Ascending aorta (tissue), 2 donors: ENCODE data around the gene PACS2. TPM values are rescaled to one million over a fixed set of nuclear protein-coding genes. Genes with fewer than 3 reads are reported as not detected.
"Not testable (repeated sequence)": the region's sequence is repeated elsewhere in the genome, so short reads cannot be mapped to it uniquely, and the experiment has no call there.

Source experiments
- DNase-seq, 2 donors: peaks; one replicate each; pipeline ENCODE4 v3.0.0-alpha.2; 2019; ENCODE audit warnings: low spot score in 2 of 2
- H3K27ac ChIP-seq, 2 donors: fragments of 200-600 bp; sonication (generic); one replicate each; pipeline ENCODE4 v1.5.1; 2016 to 2017; ENCODE audit warnings: mild to moderate bottlenecking in 1 of 2
- H3K27me3 ChIP-seq: fragments of 200-600 bp; sonication (generic); one replicate; pipeline ENCODE4 v1.5.1; 2017
- H3K36me3 ChIP-seq, 2 donors: fragments of 200-600 bp; sonication (generic); one replicate each; pipeline ENCODE4 v1.5.1; 2016
- H3K4me1 ChIP-seq, 2 donors: fragments of 200-600 bp; sonication (generic); one replicate each; pipeline ENCODE4 v1.5.1; 2016 to 2017; ENCODE audit warnings: mild to moderate bottlenecking in 1 of 2
- H3K4me3 ChIP-seq, 2 donors: fragments of 200-600 bp; sonication (generic); one replicate each; pipeline ENCODE4 v1.5.1; 2016 to 2017; ENCODE audit warnings: mild to moderate bottlenecking in 1 of 2
- H3K9me3 ChIP-seq, 2 donors: fragments of 200-600 bp; sonication (generic); one replicate each; pipeline ENCODE4 v1.5.1; 2016
- CTCF ChIP-seq, 3 experiments: fragments of 200-600 bp in 2 of 3; fragments of 450-650 bp in 1 of 3; sonication (generic) in 2 of 3; IDR thresholded peaks; one replicate each; pipeline ENCODE4 v1.5.1; 2016 to 2019; ENCODE audit warnings: antibody characterized with exemption in 3 of 3, mild to moderate bottlenecking in 1 of 3, moderate library complexity in 1 of 3
- intact Hi-C: fragments of 100-400 bp; cut with DNase I; formaldehyde crosslinking; loops from one replicate; pipeline ENCODE4 v1.15.1; 2023
- total RNA-seq: library from RNA; depleted of rRNA; stranded (reverse); fragments of >200 nt; gene quantifications from one replicate; pipeline ENCODE4 v1.1.0, GENCODE V29; 2016

The PACS2 gene
- total RNA-seq, 1 donor from 2014 or later, result 153 TPM

- Histone ChIP-seq H3K36me3 (no peaks in the 10 kb centered on the region), H3K9me3 (no peaks in the 10 kb centered on the region), H3K4me3 (no peak overlapping the region), H3K27ac (no peak overlapping the region), H3K4me1 (peaks cover 0 to 6% of the 10 kb centered on the region in 2 donors), H3K27me3 (no peaks in the 10 kb centered on the region)
- intact Hi-C loops, result no loop called here
- DNase-seq, result no peak
- TF ChIP-seq CTCF (IDR thresholded peaks at IDR 0.05), result no peak
Observed at GRCh38 chr14:105333020-105333490, 18.5 kb downstream of the PACS2 start.

- Histone ChIP-seq H3K9me3 (no peaks in the 10 kb centered on the region), H3K27me3 (no peaks in the 10 kb centered on the region), H3K4me3 (no peak overlapping the region), H3K27ac (no peak overlapping the region), H3K4me1 (peaks cover 0 to 6% of the 10 kb centered on the region in 2 donors), H3K36me3 (no peaks in the 10 kb centered on the region)
- intact Hi-C loops, result no loop called here
- no peak for DNase-seq
- TF ChIP-seq CTCF (IDR thresholded peaks at IDR 0.05), result no peak
Observed at GRCh38 chr14:105333613-105334364, 19.2 kb downstream of the PACS2 start.

- Histone ChIP-seq H3K4me3 (no peak overlapping the region), H3K4me1 (peaks cover 0 to 6% of the 10 kb centered on the region in 2 donors), H3K27ac (no peak overlapping the region), H3K27me3 (no peaks in the 10 kb centered on the region), H3K36me3 (no peaks in the 10 kb centered on the region), H3K9me3 (no peaks in the 10 kb centered on the region)
- TF ChIP-seq CTCF (IDR thresholded peaks at IDR 0.05), result no peak
- intact Hi-C loops, result no loop called here
- no peak for DNase-seq
Observed at GRCh38 chr14:105334383-105335230, 20.1 kb downstream of the PACS2 start.

GRCh38 chr14:105335231-105335542 lies 20.6 kb downstream of the PACS2 start:
- H3K9me3 ChIP-seq, intact Hi-C loops, H3K4me1 ChIP-seq, H3K36me3 ChIP-seq, H3K27me3 ChIP-seq, H3K27ac ChIP-seq, H3K4me3 ChIP-seq, DNase-seq: not testable (repeated sequence)

GRCh38 chr14:105335735-105336476 lies 21.4 kb downstream of the PACS2 start:
- H3K4me3 ChIP-seq, result no peak overlapping the region
- TF ChIP-seq CTCF (IDR thresholded peaks at IDR 0.05), result no peak
- intact Hi-C loops, result no loop called here
- H3K9me3 ChIP-seq, result no peaks in the 10 kb centered on the region
- H3K27me3 ChIP-seq, result no peaks in the 10 kb centered on the region
- no peak for DNase-seq
- H3K36me3 ChIP-seq, result no peaks in the 10 kb centered on the region
- no peak overlapping the region for H3K27ac ChIP-seq
- H3K4me1 ChIP-seq, result peaks cover 0 to under 1% of the 10 kb centered on the region in 2 donors
